ENCODE data around the gene TENM4. TPM values are rescaled to one million over a fixed set of nuclear protein-coding genes. Genes with fewer than 3 reads are reported as not detected.

TENM4 gene
- total and polyA plus RNA-seq, 2 of the 13 experiments (the other 11 are each of a cell fraction or from before 2014, with no cell fraction given) = not detected

GRCh38 chr11:78720281-78720989 lies 720.4 kb downstream of the TENM4 start (continued):
- TF ChIP-seq, protein P1, sequence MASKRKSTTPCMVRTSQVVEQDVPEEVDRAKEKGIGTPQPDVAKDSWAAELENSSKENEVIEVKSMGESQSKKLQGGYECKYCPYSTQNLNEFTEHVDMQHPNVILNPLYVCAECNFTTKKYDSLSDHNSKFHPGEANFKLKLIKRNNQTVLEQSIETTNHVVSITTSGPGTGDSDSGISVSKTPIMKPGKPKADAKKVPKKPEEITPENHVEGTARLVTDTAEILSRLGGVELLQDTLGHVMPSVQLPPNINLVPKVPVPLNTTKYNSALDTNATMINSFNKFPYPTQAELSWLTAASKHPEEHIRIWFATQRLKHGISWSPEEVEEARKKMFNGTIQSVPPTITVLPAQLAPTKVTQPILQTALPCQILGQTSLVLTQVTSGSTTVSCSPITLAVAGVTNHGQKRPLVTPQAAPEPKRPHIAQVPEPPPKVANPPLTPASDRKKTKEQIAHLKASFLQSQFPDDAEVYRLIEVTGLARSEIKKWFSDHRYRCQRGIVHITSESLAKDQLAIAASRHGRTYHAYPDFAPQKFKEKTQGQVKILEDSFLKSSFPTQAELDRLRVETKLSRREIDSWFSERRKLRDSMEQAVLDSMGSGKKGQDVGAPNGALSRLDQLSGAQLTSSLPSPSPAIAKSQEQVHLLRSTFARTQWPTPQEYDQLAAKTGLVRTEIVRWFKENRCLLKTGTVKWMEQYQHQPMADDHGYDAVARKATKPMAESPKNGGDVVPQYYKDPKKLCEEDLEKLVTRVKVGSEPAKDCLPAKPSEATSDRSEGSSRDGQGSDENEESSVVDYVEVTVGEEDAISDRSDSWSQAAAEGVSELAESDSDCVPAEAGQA (IDR thresholded peaks at IDR 0.05; ENCODE audit: low read depth) = no peak
- TF ChIP-seq, protein P1 (CRISPR knock-in tag; IDR thresholded peaks at IDR 0.05; ENCODE audit: borderline replicate concordance) = no peak
- no peak for TF ChIP-seq STAG1 (CRISPR knock-in tag; IDR thresholded peaks at IDR 0.05)
- no peak for TF ChIP-seq NCOA5 (CRISPR knock-in tag; IDR thresholded peaks at IDR 0.05)
- TF ChIP-seq ZZZ3 (CRISPR knock-in tag; IDR thresholded peaks at IDR 0.05; ENCODE audit: borderline replicate concordance) = no peak
- no peak for TF ChIP-seq ZKSCAN5 (CRISPR knock-in tag; IDR thresholded peaks at IDR 0.05)
- TF ChIP-seq ZNF614 (CRISPR knock-in tag; IDR thresholded peaks at IDR 0.05; ENCODE audit: borderline replicate concordance) = no peak
- no peak for TF ChIP-seq CREB3 (CRISPR knock-in tag; IDR thresholded peaks at IDR 0.05)
- no peak for TF ChIP-seq TCF12 (IDR thresholded peaks at IDR 0.05)
- no peak for TF ChIP-seq TCF12 (CRISPR knock-in tag; IDR thresholded peaks at IDR 0.05)
- no peak for TF ChIP-seq ZNF264 (CRISPR knock-in tag; IDR thresholded peaks at IDR 0.05)
- no peak for TF ChIP-seq ARNT (IDR thresholded peaks at IDR 0.05)
- no peak for TF ChIP-seq ZFP91 (CRISPR knock-in tag; IDR thresholded peaks at IDR 0.05; ENCODE audit: borderline replicate concordance)

All from HepG2 (cell line).